ENCODE results near the gene CA5A. TPM values are rescaled to one million over a fixed set of nuclear protein-coding genes. Genes with fewer than 3 reads are reported as not detected.

Gene CA5A
- total and polyA plus RNA-seq, 2 of the 13 experiments (the other 11 are each of a cell fraction or from before 2014, with no cell fraction given), result 66.8 to 106 TPM

DNA sequence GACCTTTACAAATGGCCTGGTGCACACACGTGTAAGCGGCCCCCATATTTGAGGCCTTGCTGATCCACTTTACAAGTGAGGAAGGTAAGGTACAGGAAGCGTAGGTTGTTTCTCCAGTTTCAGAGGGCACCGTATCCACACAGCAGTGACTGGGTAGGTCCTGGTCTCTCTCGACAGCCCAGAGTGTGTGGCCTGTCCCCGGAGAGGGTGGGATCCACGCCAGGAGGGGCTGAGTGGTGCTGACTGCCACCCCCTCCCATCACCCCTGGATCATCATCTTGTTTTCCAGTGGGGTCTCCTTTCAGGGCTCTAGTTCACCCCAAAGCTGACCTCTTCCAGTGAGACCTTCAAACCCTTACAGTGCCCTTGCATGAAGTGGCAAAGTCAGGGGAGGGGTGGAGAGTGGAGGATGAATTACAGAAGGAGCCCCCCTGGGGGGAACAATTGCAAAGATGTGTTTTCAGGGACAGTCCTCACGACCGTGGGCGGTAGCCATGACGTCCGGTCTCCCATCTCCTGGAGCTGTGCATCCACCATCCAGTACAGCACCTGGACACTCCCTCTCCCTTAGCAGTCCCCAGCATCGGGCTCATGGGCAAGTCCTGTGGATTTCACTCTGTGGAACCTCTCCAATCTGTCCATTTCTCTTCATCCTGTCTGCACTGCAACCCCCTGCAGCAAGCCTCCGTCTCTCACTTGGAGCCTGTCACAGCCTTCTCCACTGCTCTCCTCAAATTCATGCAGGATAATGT is 10.4 kb upstream of the CA5A start:
- 81% methylated on average over 10 of the region's 14 CpGs for WGBS (ENCODE audit: low lambda C conversion rate)
- in situ Hi-C loops (cut with HindIII; ENCODE audit: extremely low pct_ligation_motif_present, low pct_unique_long_range_greater_than_20kb) (no loop called here), intact Hi-C loops (cut with micrococcal nuclease; ENCODE audit: unreplicated experiment) (no loop called here)
- BruUV-seq (replicated peaks), result no TSS peak
- H3K27ac ChIP-seq (ENCODE audit: extremely low read length, insufficient read depth, low read length), result no peak overlapping the region
- no peaks in the 10 kb centered on the region for H3K9me3 ChIP-seq (ENCODE audit: low read length)
- no peak overlapping the region for H3K9ac ChIP-seq (ENCODE audit: insufficient read depth, low read depth, low read length)
- no peak for DNase-seq (ENCODE audit: low spot score)
- no peak for FAIRE-seq
- no peak overlapping the region for H3K4me3 ChIP-seq (replicated peaks in 1 of 3; ENCODE audit: insufficient read depth in 1 of 3, low read depth in 2 of 3, low read length in 3 of 3)
- H4K20me1 ChIP-seq (ENCODE audit: insufficient read depth, low read length), result no peaks in the 10 kb centered on the region
- H3K4me2 ChIP-seq (ENCODE audit: low read depth, low read length), result no peak overlapping the region
- H3K4me1 ChIP-seq (ENCODE audit: insufficient read depth, low read length), result peaks cover 70% of the 10 kb centered on the region
- POLR2A ChIA-PET, result interaction anchor here (2.1 kb wide), 1 partner anchor 10 kb away, joined by 14 read pairs; the partner anchor contains the start of gene CA5A
- ATAC-seq, result no peak
- CTCF ChIA-PET (ENCODE audit: low intra/inter-chr PET ratio, low total read pairs), result no interaction called here
- no peaks in the 10 kb centered on the region for H3K36me3 ChIP-seq (replicated peaks in 1 of 2; ENCODE audit: control insufficient read depth in 1 of 2, insufficient read depth in 2 of 2, low read length in 2 of 2)
- H2AFZ ChIP-seq (ENCODE audit: low read length), result no peak overlapping the region
- TF ChIP-seq THAP7 (CRISPR knock-in tag; IDR thresholded peaks at IDR 0.05), result no peak
- TF ChIP-seq, protein P1, sequence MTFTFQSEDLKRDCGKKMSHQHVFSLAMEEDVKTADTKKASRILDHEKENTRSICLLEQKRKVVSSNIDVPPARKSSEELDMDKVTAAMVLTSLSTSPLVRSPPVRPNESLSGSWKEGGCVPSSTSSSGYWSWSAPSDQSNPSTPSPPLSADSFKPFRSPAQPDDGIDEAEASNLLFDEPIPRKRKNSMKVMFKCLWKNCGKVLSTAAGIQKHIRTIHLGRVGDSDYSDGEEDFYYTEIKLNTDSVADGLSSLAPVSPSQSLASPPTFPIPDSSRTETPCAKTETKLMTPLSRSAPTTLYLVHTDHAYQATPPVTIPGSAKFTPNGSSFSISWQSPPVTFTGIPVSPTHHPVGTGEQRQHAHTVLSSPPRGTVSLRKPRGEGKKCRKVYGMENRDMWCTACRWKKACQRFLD (CRISPR knock-in tag; IDR thresholded peaks at IDR 0.05; ENCODE audit: borderline replicate concordance), result no peak
- TF ChIP-seq ZMYM3 (CRISPR knock-in tag; IDR thresholded peaks at IDR 0.05), result no peak
- no peak for TF ChIP-seq CENPX (CRISPR knock-in tag; IDR thresholded peaks at IDR 0.05)
- no peak for TF ChIP-seq ZNF678 (CRISPR knock-in tag; IDR thresholded peaks at IDR 0.05)
- TF ChIP-seq NFKBIZ (CRISPR knock-in tag; IDR thresholded peaks at IDR 0.05), result no peak
- no peak for TF ChIP-seq TEAD2 (CRISPR knock-in tag; IDR thresholded peaks at IDR 0.05)
- no peak for TF ChIP-seq SOX6 (IDR thresholded peaks at IDR 0.05)
- no peak for TF ChIP-seq SOX6 (CRISPR knock-in tag; IDR thresholded peaks at IDR 0.05)
- TF ChIP-seq SNAPC2 (CRISPR knock-in tag; IDR thresholded peaks at IDR 0.05), result no peak
- TF ChIP-seq RXRB (CRISPR knock-in tag; IDR thresholded peaks at IDR 0.05; ENCODE audit: borderline replicate concordance), result no peak
- H3K79me2 ChIP-seq (ENCODE audit: insufficient read depth, low read length), result peaks cover 1% of the 10 kb centered on the region
- no peaks in the 10 kb centered on the region for H3K27me3 ChIP-seq (ENCODE audit: control insufficient read depth in 1 of 2, insufficient read depth in 2 of 2, low read length in 2 of 2)
